MCF 10A (cell line): ENCODE results near the gene GPSM1. TPM values are rescaled to one million over a fixed set of nuclear protein-coding genes. Genes with fewer than 3 reads are reported as not detected.
A peak's percentile ranks its signal among the peaks of the same experiment; 100 is the strongest.

Experiments used
- BruUV-seq: library from RNA; stranded (reverse); fragments of 400-500 nt; replicated peaks from 2 replicates; lab custom pipeline; 2021; lab: Mats Ljungman, UMichigan
- CTCF ChIA-PET: fragments of 300-600 bp; sonication (Branson Sonifier 250); formaldehyde crosslinking; extraction: SDS; loops from one replicate; lab custom pipeline; 2021; ENCODE audit warnings: antibody characterized with exemption, inconsistent platforms; lab: Yijun Ruan, JAX
- POLR2A ChIA-PET: fragments of 300-600, 350-650 bp; sonication (Branson Sonifier 250); formaldehyde crosslinking; extraction: SDS; loops from one replicate; lab custom pipeline; 2020; ENCODE audit warnings: antibody characterized with exemption, inconsistent platforms; lab: Yijun Ruan, JAX
- DNase-seq: peaks from one replicate; pipeline ENCODE4 v3.0.0-alpha.2; 2018; ENCODE audit not compliant: unreplicated experiment
- H3K27ac Mint-ChIP-seq: one replicate; pipeline ENCODE4 v1.8.0; 2022; ENCODE audit warnings: mild to moderate bottlenecking, low read depth, mixed read lengths; ENCODE audit not compliant: unreplicated experiment
- H3K27me3 Mint-ChIP-seq: one replicate; pipeline ENCODE4 v1.8.0; 2022; ENCODE audit warnings: mixed read lengths; ENCODE audit not compliant: insufficient read depth, unreplicated experiment
- H3K36me3 Mint-ChIP-seq: one replicate; pipeline ENCODE4 v1.8.0; 2022; ENCODE audit warnings: mild to moderate bottlenecking, moderate library complexity, mixed read lengths; ENCODE audit not compliant: insufficient read depth, unreplicated experiment
- H3K4me1 Mint-ChIP-seq: one replicate; pipeline ENCODE4 v1.8.0; 2022; ENCODE audit warnings: mixed read lengths; ENCODE audit not compliant: insufficient read depth, unreplicated experiment
- H3K4me3 Mint-ChIP-seq: one replicate; pipeline ENCODE4 v1.8.0; 2022; ENCODE audit warnings: mild to moderate bottlenecking, moderate library complexity, mixed read lengths; ENCODE audit not compliant: unreplicated experiment
- H3K9me3 Mint-ChIP-seq: one replicate; pipeline ENCODE4 v1.8.0; 2022; ENCODE audit warnings: mixed read lengths; ENCODE audit not compliant: unreplicated experiment
- intact Hi-C: fragments of 100-400 bp; cut with micrococcal nuclease; formaldehyde crosslinking; loops from 2 replicates; pipeline ENCODE4 v1.14.1; 2022
- total RNA-seq: library from RNA; stranded (reverse); gene quantifications from 2 replicates; pipeline ENCODE4 v1.2.3, GENCODE V29; 2022
- TF ChIP-seq, protein P1 (sequence below): fragments of 200-600 bp; IDR thresholded peaks from one replicate; pipeline ENCODE4 v1.8.0; 2022; ENCODE audit warnings: antibody characterized with exemption, mild to moderate bottlenecking; ENCODE audit not compliant: unreplicated experiment

Gene GPSM1
- total RNA-seq, 1 experiment from 2014 or later, result 15.5 TPM

DNA sequence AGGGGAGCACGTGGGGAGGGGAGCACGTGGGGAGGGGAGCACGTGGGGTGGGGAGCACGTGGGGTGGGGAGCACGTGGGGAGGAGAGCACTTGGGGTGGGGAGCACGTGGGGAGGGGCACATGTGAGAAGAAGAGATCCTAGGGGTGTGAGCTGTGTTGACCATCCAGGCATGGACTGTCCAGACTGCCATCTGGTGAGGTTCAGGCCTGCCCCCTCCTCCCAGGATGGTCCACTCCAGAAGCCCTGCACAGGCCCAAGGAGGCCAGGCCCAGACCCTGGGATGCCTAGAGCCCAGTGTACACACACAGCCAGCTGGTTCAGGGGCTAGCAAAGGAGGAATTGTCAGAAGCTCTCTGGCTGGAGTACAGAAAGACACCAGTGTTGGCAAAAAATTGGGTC, 70.3 kb downstream of the GPSM1 start:
- ChIA-PET POLR2A (interaction anchor here (3.5 to 5.5 kb wide), 2 partner anchors 13 to 34 kb away, joined by 15 to 37 read pairs; partner anchors contain the start of genes DNLZ, ENTR1 and PMPCA), CTCF (interaction anchor here (0.5 to 0.6 kb wide), 2 partner anchors 89 to 484 kb away, joined by 3 read pairs; no protein-coding TSS in a partner anchor)
- H3K9me3 Mint-ChIP-seq, result no peaks in the 10 kb centered on the region
- no peaks in the 10 kb centered on the region for H3K4me1 Mint-ChIP-seq
- no peak overlapping the region for H3K27ac Mint-ChIP-seq
- peaks cover 50% of the 10 kb centered on the region for H3K36me3 Mint-ChIP-seq
- BruUV-seq, result no TSS peak
- intact Hi-C loops, result no loop called here
- TF ChIP-seq, protein P1, sequence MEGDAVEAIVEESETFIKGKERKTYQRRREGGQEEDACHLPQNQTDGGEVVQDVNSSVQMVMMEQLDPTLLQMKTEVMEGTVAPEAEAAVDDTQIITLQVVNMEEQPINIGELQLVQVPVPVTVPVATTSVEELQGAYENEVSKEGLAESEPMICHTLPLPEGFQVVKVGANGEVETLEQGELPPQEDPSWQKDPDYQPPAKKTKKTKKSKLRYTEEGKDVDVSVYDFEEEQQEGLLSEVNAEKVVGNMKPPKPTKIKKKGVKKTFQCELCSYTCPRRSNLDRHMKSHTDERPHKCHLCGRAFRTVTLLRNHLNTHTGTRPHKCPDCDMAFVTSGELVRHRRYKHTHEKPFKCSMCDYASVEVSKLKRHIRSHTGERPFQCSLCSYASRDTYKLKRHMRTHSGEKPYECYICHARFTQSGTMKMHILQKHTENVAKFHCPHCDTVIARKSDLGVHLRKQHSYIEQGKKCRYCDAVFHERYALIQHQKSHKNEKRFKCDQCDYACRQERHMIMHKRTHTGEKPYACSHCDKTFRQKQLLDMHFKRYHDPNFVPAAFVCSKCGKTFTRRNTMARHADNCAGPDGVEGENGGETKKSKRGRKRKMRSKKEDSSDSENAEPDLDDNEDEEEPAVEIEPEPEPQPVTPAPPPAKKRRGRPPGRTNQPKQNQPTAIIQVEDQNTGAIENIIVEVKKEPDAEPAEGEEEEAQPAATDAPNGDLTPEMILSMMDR, result no peak
- no peak overlapping the region for H3K4me3 Mint-ChIP-seq
- no peaks in the 10 kb centered on the region for H3K27me3 Mint-ChIP-seq
- DNase-seq, result no peak

DNA sequence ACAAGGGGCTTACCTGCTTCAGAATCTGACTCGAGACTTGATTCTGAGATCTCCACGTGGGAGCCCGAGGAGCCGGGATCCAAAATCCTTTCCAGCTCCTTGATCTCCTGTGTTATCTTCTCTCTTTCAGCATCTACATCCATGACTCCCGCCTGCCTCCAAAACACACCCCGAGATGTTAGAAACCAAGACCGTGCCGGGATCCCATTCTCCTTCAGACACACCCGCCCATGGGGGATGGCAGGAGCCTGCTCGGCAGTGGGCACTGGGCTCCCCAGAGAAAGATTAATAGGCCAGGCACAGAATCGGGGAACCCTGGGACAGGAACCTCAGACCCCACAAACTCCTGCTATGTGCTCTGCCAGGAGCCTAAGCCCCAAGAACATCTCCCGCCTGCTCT, 70.9 kb downstream of the GPSM1 start:
- H3K4me3 Mint-ChIP-seq, result peak overlapping the region; percentile 81
- H3K27ac Mint-ChIP-seq, result no peak overlapping the region
- DNase-seq, result no peak
- TF ChIP-seq, protein P1, result no peak
- H3K27me3 Mint-ChIP-seq, result no peaks in the 10 kb centered on the region
- peaks cover 51% of the 10 kb centered on the region for H3K36me3 Mint-ChIP-seq
- H3K4me1 Mint-ChIP-seq, result no peaks in the 10 kb centered on the region
- no peaks in the 10 kb centered on the region for H3K9me3 Mint-ChIP-seq
- intact Hi-C loops, result no loop called here
- CTCF ChIA-PET, result interaction anchor here (0.5 kb wide), 1 partner anchor 483 kb away, joined by 3 read pairs; no protein-coding TSS in a partner anchor
- BruUV-seq, result no TSS peak
- POLR2A ChIA-PET, result interaction anchor here (0.7 to 5.5 kb wide), 4 partner anchors 12 to 35 kb away, joined by 3 to 37 read pairs (median 9); partner anchors contain the start of genes DNLZ, ENTR1 and PMPCA

- H3K4me1 Mint-ChIP-seq, result no peaks in the 10 kb centered on the region
- peaks cover 47% of the 10 kb centered on the region for H3K36me3 Mint-ChIP-seq
- TF ChIP-seq, protein P1, result no peak
- intact Hi-C loops, result loop anchor here (1.0 kb wide), 1 partner anchor 60 kb away; no protein-coding TSS in a partner anchor
- H3K4me3 Mint-ChIP-seq, result peak overlapping the region; percentile 81
- H3K9me3 Mint-ChIP-seq, result no peaks in the 10 kb centered on the region
- peak; percentile 16 for DNase-seq
- H3K27me3 Mint-ChIP-seq, result no peaks in the 10 kb centered on the region
- CTCF ChIA-PET, result interaction anchor here (0.6 to 1.2 kb wide), 4 partner anchors 15 to 347 kb away, joined by 3 to 6 read pairs (median 3); partner anchors contain the start of gene DNLZ
- POLR2A ChIA-PET, result interaction anchor here (0.7 to 5.5 kb wide), 7 partner anchors 8 to 549 kb away, joined by 3 to 37 read pairs (median 3); partner anchors contain the start of genes DNLZ, ENTR1 and PMPCA
- BruUV-seq, result no TSS peak
- peak overlapping the region; percentile 69 for H3K27ac Mint-ChIP-seq
These were observed 72.1 kb downstream of the GPSM1 start for GRCh38 chr9:136399176-136400037.
